B cell (primary cell): ENCODE results near the gene MIOX. TPM values are rescaled to one million over a fixed set of nuclear protein-coding genes. Genes with fewer than 3 reads are reported as not detected.
A peak's percentile ranks its signal among the peaks of the same experiment; 100 is the strongest.
"Not testable (repeated sequence)": the region's sequence is repeated elsewhere in the genome, so short reads cannot be mapped to it uniquely, and the experiment has no call there.

Experiments used
- ATAC-seq: fragments of 200-7000 bp; cut with Tn5 transposase; one replicate; pipeline ENCODE4 v1.10.0; 2021; ENCODE audit warnings: low read depth, mild to moderate bottlenecking, moderate number of reproducible peaks, moderate library complexity
- CTCF ChIA-PET: fragments of 350-600 bp; sonication (Branson Sonifier 250); formaldehyde crosslinking; loops from one replicate; lab custom pipeline; 2021; ENCODE audit warnings: antibody characterized with exemption, inconsistent platforms; lab: Charles Lee
- POLR2A ChIA-PET: fragments of 350-600 bp; sonication (Branson Sonifier 250); formaldehyde crosslinking; loops from one replicate; lab custom pipeline; 2021; ENCODE audit warnings: antibody characterized with exemption; lab: Charles Lee
- DNase-seq: peaks from one replicate; pipeline ENCODE4 v3.0.0; 2013
- H2AFZ ChIP-seq: 2 replicates; pipeline ENCODE4 v1.6.1; 2012; ENCODE audit warnings: mild to moderate bottlenecking, low read depth, low read length; ENCODE audit not compliant: insufficient read depth, poor library complexity, severe bottlenecking
- H3K27ac ChIP-seq, 2 donors: 1 replicate in 1 of 2; 2 replicates in 1 of 2; pipeline ENCODE4 v1.5.1; 2012 to 2013; ENCODE audit warnings: low read length in 2 of 2, mild to moderate bottlenecking in 2 of 2, moderate library complexity in 1 of 2
- H3K27me3 ChIP-seq, 4 experiments: fragments of 200-600 bp in 1 of 4; sonication (generic) in 1 of 4; replicated peaks in 1 of 4; 1 replicate in 2 of 4; 2 replicates in 2 of 4; pipeline versions ENCODE4 v1.6.1 to v1.7.0; 2013 to 2016; ENCODE audit warnings: low read length in 3 of 4, mild to moderate bottlenecking in 2 of 4, mixed read lengths in 1 of 4, moderate library complexity in 1 of 4; ENCODE audit not compliant: insufficient read depth in 4 of 4, control insufficient read depth in 3 of 4; ENCODE audit errors: control extremely low read depth in 1 of 4
- H3K36me3 ChIP-seq, 2 experiments: replicated peaks in 1 of 2; 1 replicate in 1 of 2; 2 replicates in 1 of 2; pipeline versions ENCODE4 v1.6.1 to v1.7.1; 2013; ENCODE audit warnings: low read length in 1 of 2; ENCODE audit not compliant: insufficient read depth in 2 of 2, control insufficient read depth in 1 of 2; ENCODE audit errors: control extremely low read depth in 1 of 2, extremely low read depth in 1 of 2
- H3K4me1 ChIP-seq, 2 donors: fragments of 200-600 bp in 1 of 2; sonication (generic) in 1 of 2; 1 replicate in 1 of 2; 2 replicates in 1 of 2; pipeline versions ENCODE4 v1.5.1 to v1.6.1; 2013 to 2017; ENCODE audit warnings: low read length in 2 of 2; ENCODE audit not compliant: control insufficient read depth in 2 of 2, insufficient read depth in 2 of 2
- H3K4me2 ChIP-seq: replicated peaks from 2 replicates; pipeline ENCODE3; 2012; ENCODE audit warnings: mild to moderate bottlenecking, low read depth, low read length; ENCODE audit not compliant: poor library complexity, severe bottlenecking
- H3K4me3 ChIP-seq, 5 experiments: fragments of 200-600 bp in 1 of 5; sonication (generic) in 1 of 5; 1 replicate in 3 of 5; 2 replicates in 2 of 5; pipeline versions ENCODE4 v1.5.1 to v1.7.0; 2011 to 2016; ENCODE audit warnings: low read length in 4 of 5, mild to moderate bottlenecking in 4 of 5, low read depth in 2 of 5, control low read depth in 1 of 5, moderate library complexity in 1 of 5; ENCODE audit not compliant: insufficient read depth in 1 of 5; ENCODE audit errors: control extremely low read depth in 1 of 5, extremely low read depth in 1 of 5
- H3K79me2 ChIP-seq: fragments of 200-600 bp; sonication (generic); one replicate; pipeline ENCODE4 v1.6.0; 2016; ENCODE audit warnings: low read length; ENCODE audit not compliant: control insufficient read depth, insufficient read depth
- H3K9ac ChIP-seq: fragments of 200-600 bp; sonication (generic); 2 replicates; pipeline ENCODE4 v1.6.1; 2017; ENCODE audit warnings: mild to moderate bottlenecking, low read length, moderate library complexity
- H3K9me3 ChIP-seq, 3 donors: one replicate each; pipeline versions ENCODE4 v1.6.1 to v1.7.1; 2013; ENCODE audit warnings: low read length in 2 of 3; ENCODE audit not compliant: control insufficient read depth in 2 of 3, insufficient read depth in 1 of 3; ENCODE audit errors: control extremely low read depth in 1 of 3
- H4K20me1 ChIP-seq: 2 replicates; pipeline ENCODE4 v1.6.0; 2012; ENCODE audit warnings: mild to moderate bottlenecking, low read length; ENCODE audit not compliant: insufficient read depth, control insufficient read depth, poor library complexity, severe bottlenecking
- H3K27ac Mint-ChIP-seq: one replicate; pipeline ENCODE4 v1.8.0; 2021; ENCODE audit warnings: mixed read lengths
- H3K27me3 Mint-ChIP-seq: one replicate; pipeline ENCODE4 v1.8.0; 2021; ENCODE audit warnings: mixed read lengths
- H3K4me1 Mint-ChIP-seq: one replicate; pipeline ENCODE4 v1.8.0; 2021; ENCODE audit warnings: mixed read lengths
- H3K4me3 Mint-ChIP-seq: one replicate; pipeline ENCODE4 v1.8.0; 2021; ENCODE audit warnings: mixed read lengths
- H3K9me3 Mint-ChIP-seq: one replicate; pipeline ENCODE4 v1.8.0; 2022; ENCODE audit warnings: mixed read lengths; ENCODE audit not compliant: insufficient read depth
- EZH2 ChIP-seq: IDR thresholded peaks from 2 replicates; pipeline ENCODE4 v1.6.1; 2012; ENCODE audit warnings: borderline replicate concordance, low read depth, mild to moderate bottlenecking, moderate library complexity, low read length; ENCODE audit not compliant: insufficient read depth, poor library complexity, severe bottlenecking
- WGBS: methylation state at CpG from one replicate; pipeline ENCODE4 v1.1.5; 2013; ENCODE audit warnings: missing lambda C conversion rate; ENCODE audit not compliant: insufficient coverage; 5-methylcytosine and 5-hydroxymethylcytosine counted together
- intact Hi-C: fragments of 100-400 bp; cut with micrococcal nuclease; formaldehyde crosslinking; loops from one replicate; pipeline ENCODE4 v1.10.0; 2022
- polyA plus RNA-seq: library from polyadenylated mRNA; depleted of rRNA; stranded (reverse); fragments of >200 nt; gene quantifications from 2 replicates; pipeline ENCODE4 v1.2.3, GENCODE V29; 2012
- total RNA-seq, 2 donors: library from RNA; stranded (reverse); fragments of 120-200 nt in 1 of 2; gene quantifications; 1 replicate in 1 of 2; 2 replicates in 1 of 2; pipeline versions ENCODE4 v1.2.3 to v1.2.4, GENCODE V29; 2013 to 2022
- TF ChIP-seq, protein P1 (sequence below): fragments of 200-600 bp; IDR thresholded peaks from one replicate; pipeline ENCODE4 v1.8.0; 2022; ENCODE audit warnings: antibody characterized with exemption, mild to moderate bottlenecking

Gene MIOX
- total and polyA plus RNA-seq, 2 donors (not counting 1 experiment from before 2014, with no cell fraction given): 0.88 TPM; not detected in 1

DNA sequence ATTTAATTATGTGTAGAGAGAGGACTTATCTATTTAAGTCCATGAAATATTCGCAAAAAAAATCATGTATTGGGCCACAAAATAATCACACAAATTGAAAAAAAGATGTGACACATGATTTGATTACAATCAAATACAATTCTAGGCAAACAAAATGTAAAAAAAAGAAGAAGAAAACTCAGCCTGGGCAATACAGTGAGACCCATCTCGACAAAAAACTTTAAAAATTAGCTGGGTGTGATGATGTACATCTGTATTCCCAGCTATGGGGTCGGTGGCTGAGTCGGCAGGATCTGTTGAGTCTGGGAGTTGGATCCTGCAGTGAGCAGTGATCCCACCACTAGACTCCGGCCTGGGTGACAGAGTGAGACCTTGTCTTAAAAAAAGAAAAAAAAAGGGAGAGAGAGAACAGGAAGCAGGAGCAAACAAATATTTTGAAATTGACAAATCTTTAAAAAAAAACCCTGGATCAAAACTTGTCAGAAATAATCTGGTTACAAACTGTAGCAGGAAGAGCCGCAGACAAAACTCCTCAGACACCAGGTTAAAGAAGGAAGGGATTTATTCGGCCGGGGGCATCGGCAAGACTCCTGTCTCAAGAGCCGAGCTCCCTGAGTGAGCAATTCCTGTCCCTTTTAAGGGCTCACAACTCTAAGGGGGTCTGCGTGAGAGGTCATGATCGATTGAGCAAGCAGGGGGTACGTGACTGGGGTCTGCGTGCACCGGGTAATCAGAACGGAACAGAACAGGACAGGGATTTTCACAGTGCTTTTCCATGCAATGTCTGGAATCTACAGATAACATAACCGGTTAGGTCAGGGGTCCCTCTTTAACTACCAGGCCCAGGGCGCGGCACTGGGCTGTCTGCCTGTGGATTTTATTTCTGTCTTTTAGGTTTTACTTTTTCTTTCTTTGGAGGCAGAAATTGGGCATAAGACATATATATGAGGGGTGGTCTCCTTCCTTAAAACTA is 46.5 kb downstream of the MIOX start:
- Mint-ChIP-seq H3K27ac (peak overlapping the region; percentile 99), H3K9me3 (no peaks in the 10 kb centered on the region), H3K4me1 (peaks cover 46% of the 10 kb centered on the region), H3K4me3 (peak overlapping the region; percentile 95), H3K27me3 (no peaks in the 10 kb centered on the region)
- peaks cover 17% of the 10 kb centered on the region for H3K79me2 ChIP-seq
- H3K9ac ChIP-seq: peak overlapping the region; percentile 97
- peak overlapping the region; percentile 99 to 100 for H3K27ac ChIP-seq
- peak overlapping the region in 1 of 5 experiments; percentile 95 for H3K4me3 ChIP-seq
- no peaks in the 10 kb centered on the region for H4K20me1 ChIP-seq
- peaks cover 17 to 61% of the 10 kb centered on the region in 2 donors for H3K4me1 ChIP-seq
- ChIA-PET POLR2A (interaction anchor here (1.1 to 4.6 kb wide), 5 partner anchors 7 to 88 kb away, joined by 3 to 40 read pairs (median 20); partner anchors contain the start of genes LMF2 and NCAPH2), CTCF (no interaction called here)
- peaks cover 0 to 9% (median 0%) of the 10 kb centered on the region in 3 donors for H3K9me3 ChIP-seq
- no peak for TF ChIP-seq EZH2
- TF ChIP-seq, protein P1, sequence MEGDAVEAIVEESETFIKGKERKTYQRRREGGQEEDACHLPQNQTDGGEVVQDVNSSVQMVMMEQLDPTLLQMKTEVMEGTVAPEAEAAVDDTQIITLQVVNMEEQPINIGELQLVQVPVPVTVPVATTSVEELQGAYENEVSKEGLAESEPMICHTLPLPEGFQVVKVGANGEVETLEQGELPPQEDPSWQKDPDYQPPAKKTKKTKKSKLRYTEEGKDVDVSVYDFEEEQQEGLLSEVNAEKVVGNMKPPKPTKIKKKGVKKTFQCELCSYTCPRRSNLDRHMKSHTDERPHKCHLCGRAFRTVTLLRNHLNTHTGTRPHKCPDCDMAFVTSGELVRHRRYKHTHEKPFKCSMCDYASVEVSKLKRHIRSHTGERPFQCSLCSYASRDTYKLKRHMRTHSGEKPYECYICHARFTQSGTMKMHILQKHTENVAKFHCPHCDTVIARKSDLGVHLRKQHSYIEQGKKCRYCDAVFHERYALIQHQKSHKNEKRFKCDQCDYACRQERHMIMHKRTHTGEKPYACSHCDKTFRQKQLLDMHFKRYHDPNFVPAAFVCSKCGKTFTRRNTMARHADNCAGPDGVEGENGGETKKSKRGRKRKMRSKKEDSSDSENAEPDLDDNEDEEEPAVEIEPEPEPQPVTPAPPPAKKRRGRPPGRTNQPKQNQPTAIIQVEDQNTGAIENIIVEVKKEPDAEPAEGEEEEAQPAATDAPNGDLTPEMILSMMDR: no peak
- DNase-seq: peak; percentile 10
- 94% methylated on average over 10 of the region's 19 CpGs for WGBS
- no peaks in the 10 kb centered on the region for H3K36me3 ChIP-seq
- no peaks in the 10 kb centered on the region for H3K27me3 ChIP-seq
- peak overlapping the region; percentile 84 for H3K4me2 ChIP-seq
- no peak overlapping the region for H2AFZ ChIP-seq
- no peak for ATAC-seq
- intact Hi-C loops: no loop called here

DNA sequence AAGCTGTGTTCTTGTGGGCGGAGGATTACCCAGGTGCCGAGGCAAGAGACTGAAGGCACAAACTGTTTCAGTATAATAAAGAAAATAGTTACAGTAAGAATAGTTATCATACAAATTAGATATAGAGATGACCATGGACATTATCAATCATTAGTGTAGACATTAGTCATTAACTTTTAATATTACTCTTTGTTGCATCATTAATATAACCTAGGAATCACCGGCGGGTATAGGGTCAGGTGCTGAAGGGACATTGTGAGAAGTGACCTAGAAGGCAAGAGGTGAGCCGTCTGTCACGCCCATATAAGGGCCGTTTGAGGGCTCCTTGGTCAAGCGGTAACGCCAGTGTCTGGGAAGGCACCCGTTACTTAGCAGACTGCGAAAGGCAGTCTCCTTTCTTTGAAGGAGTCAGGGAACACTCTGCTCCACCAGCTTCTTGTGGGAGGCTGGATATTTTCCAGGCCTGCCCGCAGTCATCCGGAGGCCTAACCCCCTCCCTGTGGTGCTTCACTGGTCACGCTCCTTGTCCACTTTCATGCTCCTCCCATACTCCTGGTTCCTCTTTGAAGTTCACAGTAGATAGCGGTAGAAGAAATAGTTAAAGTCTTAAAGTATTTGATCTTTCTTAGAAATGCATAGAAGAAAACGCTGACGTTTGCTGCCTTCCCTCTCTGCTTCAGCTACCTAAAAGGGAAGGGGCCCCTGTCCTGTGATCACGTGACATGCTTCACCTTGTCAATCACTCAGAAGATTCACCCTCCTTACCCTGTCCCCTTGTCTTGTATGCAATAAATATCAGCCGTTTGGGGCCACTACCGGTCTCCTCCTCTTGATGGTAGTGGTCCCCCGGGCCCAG is 47.4 kb downstream of the MIOX start:
- ChIA-PET POLR2A (interaction anchor here (0.6 to 1.7 kb wide), 5 partner anchors 9 to 87 kb away, joined by 4 to 13 read pairs (median 5); partner anchors contain the start of gene SCO2), CTCF (interaction anchor here (0.8 to 3.4 kb wide), 4 partner anchors 8 to 87 kb away, joined by 4 to 13 read pairs (median 6); partner anchors contain the start of gene SCO2)
- WGBS: 58% methylated on average over 12 of the region's 21 CpGs
- Histone ChIP-seq H3K4me1 (peaks cover 25 to 61% of the 10 kb centered on the region in 2 donors), H3K27ac (peak overlapping the region; percentile 64 to 99), H3K4me2 (peak overlapping the region; percentile 42), H3K4me3 (peak overlapping the region in 2 of 5 experiments; percentile 12 to 40), H3K9ac (peak overlapping the region; percentile 23), H3K79me2 (peaks cover 17% of the 10 kb centered on the region)
- H2AFZ ChIP-seq, H3K27me3 Mint-ChIP-seq, ATAC-seq, H3K27me3 ChIP-seq, H3K9me3 ChIP-seq, intact Hi-C loops, H3K9me3 Mint-ChIP-seq, H4K20me1 ChIP-seq, H3K36me3 ChIP-seq: not testable (repeated sequence)
- H3K4me3 Mint-ChIP-seq: peak overlapping the region; percentile 80
- DNase-seq: peak; percentile 65
- H3K4me1 Mint-ChIP-seq: peaks cover 41% of the 10 kb centered on the region
- H3K27ac Mint-ChIP-seq: peak overlapping the region; percentile 99
